PFSK-1 (cell line): ENCODE measurements around the gene KRTAP10-6.

Experiments used
- FOXP2 ChIP-seq: optimal IDR thresholded peaks from 2 replicates; pipeline ENCODE3; 2011; ENCODE audit warnings: borderline replicate concordance, control low read depth, inconsistent platforms; ENCODE audit not compliant: insufficient read depth; ENCODE audit errors: extremely low read length, extremely low read depth
- POLR2AphosphoS5 ChIP-seq: IDR thresholded peaks from 2 replicates; pipeline ENCODE4 v1.6.1; 2012; ENCODE audit warnings: low read depth, mild to moderate bottlenecking, control low read depth, low read length, moderate library complexity
- REST ChIP-seq, 2 experiments: IDR thresholded peaks; 2 replicates each; pipeline versions ENCODE4 v1.6.1 to v1.8.0; 2011 to 2012; ENCODE audit warnings: low read depth in 2 of 2, low read length in 2 of 2, control low read depth in 1 of 2, inconsistent platforms in 1 of 2, mild to moderate bottlenecking in 1 of 2, moderate library complexity in 1 of 2; ENCODE audit not compliant: insufficient read depth in 1 of 2
- SIN3A ChIP-seq: IDR thresholded peaks from 2 replicates; pipeline ENCODE4 v1.6.1; 2012; ENCODE audit warnings: mild to moderate bottlenecking, low read length, moderate library complexity, borderline replicate concordance; ENCODE audit not compliant: insufficient read depth
- TAF1 ChIP-seq: IDR thresholded peaks from 2 replicates; pipeline ENCODE4 v1.6.1; 2012; ENCODE audit warnings: low read length, control low read depth, borderline replicate concordance; ENCODE audit not compliant: insufficient read depth

The KRTAP10-6 gene

GRCh38 chr21:44567481-44568171 is 24.7 kb downstream of the KRTAP10-6 start:
- TF ChIP-seq REST (IDR thresholded peaks at IDR 0.05; ENCODE audit: insufficient read depth in 1 of 2, low read depth in 2 of 2, low read length in 2 of 2) (no peak), TAF1 (no peak), SIN3A (no peak), POLR2AphosphoS5 (no peak), FOXP2 (no peak)

GRCh38 chr21:44566403-44566802 is 25.9 kb downstream of the KRTAP10-6 start:
- TF ChIP-seq TAF1 = no peak
- no peak for TF ChIP-seq REST (IDR thresholded peaks at IDR 0.05; ENCODE audit: insufficient read depth in 1 of 2, low read depth in 2 of 2, low read length in 2 of 2)
- TF ChIP-seq FOXP2 = no peak
- TF ChIP-seq POLR2AphosphoS5 = no peak
- TF ChIP-seq SIN3A = no peak

GRCh38 chr21:44564886-44565598 is 27.3 kb downstream of the KRTAP10-6 start:
- TF ChIP-seq SIN3A (no peak), FOXP2 (no peak), TAF1 (no peak), POLR2AphosphoS5 (no peak), REST (IDR thresholded peaks at IDR 0.05; ENCODE audit: insufficient read depth in 1 of 2, low read depth in 2 of 2, low read length in 2 of 2) (no peak)

GRCh38 chr21:44564099-44564498 is 28.2 kb downstream of the KRTAP10-6 start:
- TF ChIP-seq FOXP2 (no peak), POLR2AphosphoS5 (no peak)

- TF ChIP-seq REST (IDR thresholded peaks at IDR 0.05; ENCODE audit: insufficient read depth in 1 of 2, low read depth in 2 of 2, low read length in 2 of 2) = no peak
- TF ChIP-seq FOXP2 = no peak
- no peak for TF ChIP-seq TAF1
- no peak for TF ChIP-seq SIN3A
- TF ChIP-seq POLR2AphosphoS5 = no peak
These were observed 33.6 kb downstream of the KRTAP10-6 start, which contains the start of gene KRTAP10-3 for GRCh38 chr21:44558695-44559094. KRTAP10-3 (minus strand) TSS chr21:44558795; CDS start chr21:44558715, 80 bp downstream.
